Measurements from ENCODE around the gene NBR1.
"Not testable (repeated sequence)": the region's sequence is repeated elsewhere in the genome, so short reads cannot be mapped to it uniquely, and the experiment has no call there.

NBR1 gene

GRCh38 chr17:43215341-43215740 lies 44.3 kb downstream of the NBR1 start:
- FAIRE-seq (no peak), DNase-seq (ENCODE audit: insufficient read length, low spot score) (no peak)
- TF ChIP-seq POLR2A (IDR thresholded peaks at IDR 0.05; ENCODE audit: low read depth, low read length): no peak

- no peak for FAIRE-seq
- TF ChIP-seq POLR2A (IDR thresholded peaks at IDR 0.05; ENCODE audit: low read depth, low read length): no peak
- DNase-seq (ENCODE audit: insufficient read length, low spot score): no peak
These were observed 45.4 kb downstream of the NBR1 start for GRCh38 chr17:43216369-43216761.

GRCh38 chr17:43216762-43217613 lies 46.0 kb downstream of the NBR1 start:
- TF ChIP-seq POLR2A (IDR thresholded peaks at IDR 0.05; ENCODE audit: low read depth, low read length): no peak
- DNase-seq (ENCODE audit: insufficient read length, low spot score) (no peak), FAIRE-seq (no peak)

GRCh38 chr17:43217614-43218087 lies 46.6 kb downstream of the NBR1 start:
- FAIRE-seq (no peak), DNase-seq (ENCODE audit: insufficient read length, low spot score) (no peak)
- TF ChIP-seq POLR2A (IDR thresholded peaks at IDR 0.05; ENCODE audit: low read depth, low read length): no peak

- FAIRE-seq (no peak), DNase-seq (ENCODE audit: insufficient read length, low spot score) (no peak)
- no peak for TF ChIP-seq POLR2A (IDR thresholded peaks at IDR 0.05; ENCODE audit: low read depth, low read length)
These were observed 48.0 kb downstream of the NBR1 start for GRCh38 chr17:43219001-43219400.

- DNase-seq (ENCODE audit: insufficient read length, low spot score): no peak
- no peak for TF ChIP-seq POLR2A (IDR thresholded peaks at IDR 0.05; ENCODE audit: low read depth, low read length)
- no peak for FAIRE-seq
These were observed 48.8 kb downstream of the NBR1 start for GRCh38 chr17:43219746-43220380.

- FAIRE-seq (no peak), DNase-seq (ENCODE audit: insufficient read length, low spot score) (no peak)
- no peak for TF ChIP-seq POLR2A (IDR thresholded peaks at IDR 0.05; ENCODE audit: low read depth, low read length)
These were observed 49.6 kb downstream of the NBR1 start for GRCh38 chr17:43220511-43221125.

GRCh38 chr17:43224146-43224705 lies 53.2 kb downstream of the NBR1 start:
- no peak for TF ChIP-seq POLR2A (IDR thresholded peaks at IDR 0.05; ENCODE audit: low read depth, low read length)
- FAIRE-seq (no peak), DNase-seq (ENCODE audit: insufficient read length, low spot score) (no peak)

- no peak for TF ChIP-seq POLR2A (IDR thresholded peaks at IDR 0.05; ENCODE audit: low read depth, low read length)
- DNase-seq (ENCODE audit: insufficient read length, low spot score) (no peak), FAIRE-seq (no peak)
These were observed 55.4 kb downstream of the NBR1 start for GRCh38 chr17:43226393-43226792.

GRCh38 chr17:43228020-43228782 lies 57.2 kb downstream of the NBR1 start, which contains the start of gene CCDC200:
TSS of gene CCDC200 (minus strand) at chr17:43228623. CDS start at chr17:43228554, 69 bp downstream.
- DNase-seq (ENCODE audit: insufficient read length, low spot score); FAIRE-seq: not testable (repeated sequence)

GRCh38 chr17:43231205-43232020 lies 60.4 kb downstream of the NBR1 start:
- DNase-seq (ENCODE audit: insufficient read length, low spot score); FAIRE-seq: not testable (repeated sequence)

GRCh38 chr17:43232021-43232699 lies 61.1 kb downstream of the NBR1 start:
- DNase-seq (ENCODE audit: insufficient read length, low spot score); FAIRE-seq: not testable (repeated sequence)

GRCh38 chr17:43233263-43233662 lies 62.2 kb downstream of the NBR1 start:
- DNase-seq (ENCODE audit: insufficient read length, low spot score); FAIRE-seq: not testable (repeated sequence)

- FAIRE-seq; DNase-seq (ENCODE audit: insufficient read length, low spot score): not testable (repeated sequence)
These were observed 62.9 kb downstream of the NBR1 start, which contains the start of gene RNU2-1 for GRCh38 chr17:43233877-43234276. TSS of gene RNU2-1 (minus strand) at chr17:43233977.

- not testable (repeated sequence) for DNase-seq (ENCODE audit: insufficient read length, low spot score); FAIRE-seq
These were observed 68.6 kb downstream of the NBR1 start for GRCh38 chr17:43239597-43239996.

GRCh38 chr17:43240596-43241352 lies 69.8 kb downstream of the NBR1 start:
- not testable (repeated sequence) for DNase-seq (ENCODE audit: insufficient read length, low spot score); FAIRE-seq

GRCh38 chr17:43246456-43246855 lies 75.4 kb downstream of the NBR1 start:
- FAIRE-seq; DNase-seq (ENCODE audit: insufficient read length, low spot score): not testable (repeated sequence)
